ENCODE measurements around the gene C1orf53.

- TF ChIP-seq ZNF121 (CRISPR knock-in tag; IDR thresholded peaks at IDR 0.05) (no peak), IRF2 (CRISPR knock-in tag; IDR thresholded peaks at IDR 0.05; ENCODE audit: borderline replicate concordance, low read depth) (no peak), TEAD4 (CRISPR knock-in tag; IDR thresholded peaks at IDR 0.05) (no peak), CTCF (IDR thresholded peaks at IDR 0.05) (no peak), E2F4 (CRISPR knock-in tag; IDR thresholded peaks at IDR 0.05; ENCODE audit: borderline replicate concordance, low read depth) (no peak), MAX (CRISPR knock-in tag; IDR thresholded peaks at IDR 0.05) (no peak), ATF3 (CRISPR knock-in tag; conservative IDR thresholded peaks at IDR 0.05) (no peak), USF1 (CRISPR knock-in tag; IDR thresholded peaks at IDR 0.05) (no peak), PRDM15 (CRISPR knock-in tag; IDR thresholded peaks at IDR 0.05) (no peak), HMGA2 (CRISPR knock-in tag; IDR thresholded peaks at IDR 0.05) (no peak)
Measured at GRCh38 chr1:197911857-197912696, 9.6 kb downstream of the C1orf53 start.

Measured in WTC11 (cell line).